Panc1 (cell line): ENCODE measurements around the gene GMEB2. TPM values are rescaled to one million over a fixed set of nuclear protein-coding genes. Genes with fewer than 3 reads are reported as not detected.

ENCODE experiments used
- ATAC-seq: fragments of 200-7000 bp; cut with Tn5 transposase; 2 replicates; pipeline ENCODE4 v1.9.1; 2020; ENCODE audit warnings: mild to moderate bottlenecking, moderate library complexity
- BruUV-seq: library from RNA; stranded (reverse); fragments of 400-500 nt; replicated peaks from 2 replicates; lab custom pipeline; 2021; lab: Mats Ljungman, UMichigan
- CTCF ChIA-PET: fragments of 300-600 bp; sonication (Branson Sonifier 250); formaldehyde crosslinking; loops from one replicate; lab custom pipeline; 2022; ENCODE audit warnings: antibody characterized with exemption; lab: Charles Lee
- POLR2A ChIA-PET: fragments of 300-600 bp; sonication (Branson Sonifier 250); formaldehyde crosslinking; loops from one replicate; lab custom pipeline; 2022; ENCODE audit warnings: antibody characterized with exemption; lab: Charles Lee
- DNase-seq: peaks from one replicate; pipeline ENCODE4 v3.0.0-alpha.2; 2010; ENCODE audit warnings: low read depth, low spot score
- H3K27ac ChIP-seq: 2 replicates; pipeline ENCODE4 v1.5.1; 2011; ENCODE audit warnings: mild to moderate bottlenecking, low read length, inconsistent platforms
- H3K27me3 ChIP-seq: fragments of 200-500 bp; sonication (Bioruptor generic); 2 replicates; pipeline ENCODE4 v1.6.0; 2014; ENCODE audit warnings: low read length, inconsistent platforms; ENCODE audit not compliant: control insufficient read depth, insufficient read depth
- H3K36me3 ChIP-seq: fragments of 200-500 bp; sonication (Bioruptor generic); 2 replicates; pipeline ENCODE4 v1.5.1; 2014; ENCODE audit warnings: inconsistent platforms, mild to moderate bottlenecking, low read length, moderate library complexity; ENCODE audit not compliant: control insufficient read depth, insufficient read depth
- H3K4me1 ChIP-seq: 2 replicates; pipeline ENCODE4 v1.5.1; 2011; ENCODE audit warnings: inconsistent platforms, mild to moderate bottlenecking, low read length, moderate library complexity; ENCODE audit not compliant: control insufficient read depth, insufficient read depth
- H3K4me3 ChIP-seq, 2 experiments: 2 replicates each; pipeline ENCODE4 v1.5.1; 2011 to 2012; ENCODE audit warnings: low read depth in 2 of 2, low read length in 2 of 2, mild to moderate bottlenecking in 2 of 2, inconsistent platforms in 1 of 2, moderate library complexity in 1 of 2
- H3K9me3 ChIP-seq: fragments of 200-500 bp; sonication (Bioruptor generic); 2 replicates; pipeline ENCODE4 v1.5.1; 2014; ENCODE audit warnings: low read depth, mild to moderate bottlenecking, inconsistent platforms, low read length, moderate library complexity; ENCODE audit not compliant: control insufficient read depth, insufficient read depth
- POLR2AphosphoS5 ChIP-seq: IDR thresholded peaks from 2 replicates; pipeline ENCODE4 v1.6.1; 2012; ENCODE audit warnings: mild to moderate bottlenecking, low read depth, low read length, moderate library complexity
- SIN3A ChIP-seq: IDR thresholded peaks from 2 replicates; pipeline ENCODE4 v1.6.1; 2012; ENCODE audit warnings: low read depth, mild to moderate bottlenecking, low read length, moderate library complexity, borderline replicate concordance; ENCODE audit not compliant: insufficient read depth
- TCF7L2 ChIP-seq: IDR thresholded peaks from 2 replicates; pipeline ENCODE4 v1.6.1; 2011; ENCODE audit warnings: mild to moderate bottlenecking, low read depth, low read length, inconsistent platforms
- in situ Hi-C: cut with HindIII; loops from 2 replicates; pipeline ENCODE4 v1.10.0; 2016; ENCODE audit warnings: low sequenced_read_pairs, low pct_unique_long_range_greater_than_20kb
- intact Hi-C: fragments of 100-400 bp; cut with micrococcal nuclease; formaldehyde crosslinking; loops from one replicate; pipeline ENCODE4 v1.10.0; 2022; ENCODE audit not compliant: unreplicated experiment
- total RNA-seq: library from RNA; stranded (reverse); gene quantifications from one replicate; pipeline ENCODE4 v1.2.1, GENCODE V29; 2021; ENCODE audit not compliant: unreplicated experiment
- TF ChIP-seq, protein P1 (sequence below), 2 experiments: IDR thresholded peaks; 2 replicates each; pipeline ENCODE4 v1.6.1; 2011 to 2012; ENCODE audit warnings: low read depth in 2 of 2, control low read depth in 1 of 2, low read length in 1 of 2, mild to moderate bottlenecking in 1 of 2, moderate library complexity in 1 of 2; ENCODE audit not compliant: insufficient read depth in 1 of 2

The GMEB2 gene
- total RNA-seq, 1 experiment from 2014 or later, result 13.1 TPM

DNA sequence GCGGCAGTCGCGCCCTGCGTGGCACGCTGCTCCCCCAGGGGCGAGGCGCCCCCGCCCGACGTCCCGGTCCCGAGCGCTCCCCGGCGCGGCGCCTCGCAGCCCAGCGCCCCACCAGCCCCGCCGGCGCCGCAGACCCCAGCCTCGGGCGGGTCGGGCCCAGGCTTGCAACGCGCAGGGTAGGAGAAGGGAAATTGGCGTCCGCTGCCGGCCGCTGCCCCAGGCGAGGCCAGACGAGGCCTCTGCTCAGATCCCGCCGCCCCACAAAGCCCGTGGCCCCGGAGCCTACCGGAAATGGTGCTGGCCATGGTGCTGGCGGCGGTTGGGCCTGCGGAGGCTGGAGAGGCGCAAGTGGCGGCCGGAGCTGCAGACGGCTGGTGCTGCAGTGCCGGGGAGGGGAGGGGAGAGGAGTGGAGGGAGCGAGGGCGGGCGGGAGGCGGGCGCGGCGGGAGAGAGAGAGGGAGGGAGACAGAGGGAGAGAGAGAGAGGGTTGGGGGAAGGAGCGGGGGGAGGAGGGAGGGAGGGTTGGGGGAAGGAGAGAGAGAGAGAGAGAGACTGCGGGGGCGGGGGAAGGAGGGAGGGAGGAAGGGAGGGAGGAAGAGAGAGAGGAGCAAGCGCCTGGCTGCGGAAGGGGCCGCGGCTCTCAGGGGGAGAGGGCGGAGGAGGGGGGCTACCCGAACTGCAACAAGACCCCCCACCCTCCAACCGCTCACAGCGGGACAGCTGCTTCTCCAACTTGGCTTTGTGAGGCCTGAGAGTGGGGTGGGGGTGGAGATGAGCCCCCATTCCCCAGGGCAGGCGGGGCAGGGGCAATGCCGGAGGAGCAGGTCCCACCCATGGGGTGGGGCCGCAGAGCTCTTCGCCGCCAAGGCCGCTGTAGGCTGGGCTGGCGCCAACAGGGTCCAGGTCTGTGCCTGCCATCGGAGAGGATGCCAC, 26.4 kb upstream of the GMEB2 start, which contains the start of gene STMN3:
Gene STMN3 (minus strand): TSS at position 384 of the 933 bp plus-strand sequence. CDS start 79 bp downstream, at position 305.
- CTCF ChIA-PET, result interaction anchor here (1.1 kb wide), 1 partner anchor 12 kb away, joined by 7 read pairs; no protein-coding TSS in a partner anchor
- Histone ChIP-seq H3K4me3 (peak within 1 kb of the TSS; percentile 51 to 61), H3K27ac (peak within 1 kb of the TSS; percentile 34; the same call in 1 of the 2 replicates), H3K9me3 (no peaks in the 10 kb centered on the region), H3K27me3 (no peaks in the 10 kb centered on the region), H3K4me1 (peaks cover 6% of the 10 kb centered on the region; the same call in 1 of the 2 replicates), H3K36me3 (no peaks in the 10 kb centered on the region)
- no peak for DNase-seq
- ATAC-seq, result peak; percentile 71
- in situ Hi-C loops (no loop called here), intact Hi-C loops (no loop called here)
- TF ChIP-seq SIN3A (0 out of 2 replicates have a peak, but pooled peaks have one; percentile 90), TCF7L2 (peak; percentile 44; the same call in 1 of the 2 replicates), POLR2AphosphoS5 (no peak)
- TF ChIP-seq, protein P1, sequence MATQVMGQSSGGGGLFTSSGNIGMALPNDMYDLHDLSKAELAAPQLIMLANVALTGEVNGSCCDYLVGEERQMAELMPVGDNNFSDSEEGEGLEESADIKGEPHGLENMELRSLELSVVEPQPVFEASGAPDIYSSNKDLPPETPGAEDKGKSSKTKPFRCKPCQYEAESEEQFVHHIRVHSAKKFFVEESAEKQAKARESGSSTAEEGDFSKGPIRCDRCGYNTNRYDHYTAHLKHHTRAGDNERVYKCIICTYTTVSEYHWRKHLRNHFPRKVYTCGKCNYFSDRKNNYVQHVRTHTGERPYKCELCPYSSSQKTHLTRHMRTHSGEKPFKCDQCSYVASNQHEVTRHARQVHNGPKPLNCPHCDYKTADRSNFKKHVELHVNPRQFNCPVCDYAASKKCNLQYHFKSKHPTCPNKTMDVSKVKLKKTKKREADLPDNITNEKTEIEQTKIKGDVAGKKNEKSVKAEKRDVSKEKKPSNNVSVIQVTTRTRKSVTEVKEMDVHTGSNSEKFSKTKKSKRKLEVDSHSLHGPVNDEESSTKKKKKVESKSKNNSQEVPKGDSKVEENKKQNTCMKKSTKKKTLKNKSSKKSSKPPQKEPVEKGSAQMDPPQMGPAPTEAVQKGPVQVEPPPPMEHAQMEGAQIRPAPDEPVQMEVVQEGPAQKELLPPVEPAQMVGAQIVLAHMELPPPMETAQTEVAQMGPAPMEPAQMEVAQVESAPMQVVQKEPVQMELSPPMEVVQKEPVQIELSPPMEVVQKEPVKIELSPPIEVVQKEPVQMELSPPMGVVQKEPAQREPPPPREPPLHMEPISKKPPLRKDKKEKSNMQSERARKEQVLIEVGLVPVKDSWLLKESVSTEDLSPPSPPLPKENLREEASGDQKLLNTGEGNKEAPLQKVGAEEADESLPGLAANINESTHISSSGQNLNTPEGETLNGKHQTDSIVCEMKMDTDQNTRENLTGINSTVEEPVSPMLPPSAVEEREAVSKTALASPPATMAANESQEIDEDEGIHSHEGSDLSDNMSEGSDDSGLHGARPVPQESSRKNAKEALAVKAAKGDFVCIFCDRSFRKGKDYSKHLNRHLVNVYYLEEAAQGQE (IDR thresholded peaks at IDR 0.05; ENCODE audit: insufficient read depth in 1 of 2, low read depth in 2 of 2, low read length in 1 of 2), result peak; percentile 97 to 99
- POLR2A ChIA-PET, result interaction anchor here (0.6 kb wide), 1 partner anchor 212 kb away, joined by 6 read pairs; the partner anchor contains the start of gene TPD52L2
- no TSS peak for BruUV-seq

DNA sequence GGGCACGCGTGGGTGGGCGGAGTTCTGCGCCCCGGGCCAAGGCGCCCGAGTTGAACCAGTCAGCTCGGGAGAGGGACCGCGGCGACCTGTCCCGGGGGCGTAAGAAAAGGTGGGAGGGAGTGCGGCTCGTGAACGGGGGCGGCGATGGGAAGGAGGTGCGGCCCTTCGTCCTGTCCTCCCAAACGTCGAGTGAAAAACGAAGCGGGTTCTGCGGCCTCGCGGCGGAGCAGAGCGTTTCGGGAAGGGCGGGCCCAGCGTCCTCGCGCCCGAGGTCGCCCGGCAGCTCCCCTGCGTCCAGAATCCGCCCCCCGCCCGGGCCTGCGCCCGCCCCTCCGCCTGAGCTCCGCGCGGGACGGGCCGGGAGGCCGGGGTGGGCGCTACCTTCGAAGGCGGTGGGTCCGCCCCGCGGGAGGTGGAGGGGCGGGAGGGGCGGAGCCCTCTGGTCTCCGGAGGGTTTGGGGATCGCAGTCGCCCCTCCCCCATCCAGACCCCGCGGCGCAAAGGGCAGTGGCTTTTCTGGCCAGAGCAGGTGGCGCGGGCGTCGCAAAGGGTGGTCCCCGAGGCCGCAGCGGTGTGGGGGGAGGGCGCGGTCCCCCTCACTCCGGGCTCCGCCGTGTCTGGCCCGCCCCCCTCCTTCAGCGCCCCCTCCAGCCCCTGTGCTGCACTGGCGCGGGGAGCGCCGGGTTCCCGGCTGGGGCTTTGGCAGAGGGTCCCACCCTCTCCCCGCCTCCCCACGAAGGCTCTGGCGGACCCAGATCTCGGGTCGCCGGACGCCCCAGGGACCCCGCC, 25.5 kb upstream of the GMEB2 start:
- 0 out of 2 replicates have a peak, but pooled peaks have one; percentile 45 for TF ChIP-seq SIN3A
- TF ChIP-seq TCF7L2, result no peak
- TF ChIP-seq, protein P1 (IDR thresholded peaks at IDR 0.05; ENCODE audit: insufficient read depth in 1 of 2, low read depth in 2 of 2, low read length in 1 of 2), result 0 out of 4 replicates have a peak, but pooled peaks of 1 of the 2 experiments have one; percentile 20
- no peak for DNase-seq
- BruUV-seq, result no TSS peak
- intact Hi-C loops (no loop called here), in situ Hi-C loops (no loop called here)
- Histone ChIP-seq H3K27ac (no peak overlapping the region), H3K36me3 (no peaks in the 10 kb centered on the region), H3K4me1 (peaks cover 5% of the 10 kb centered on the region; the same call in 1 of the 2 replicates), H3K9me3 (no peaks in the 10 kb centered on the region), H3K4me3 (peak overlapping the region; percentile 51 to 60), H3K27me3 (no peaks in the 10 kb centered on the region)
- ChIA-PET CTCF (interaction anchor here (1.0 to 1.1 kb wide), 2 partner anchors 10 to 11 kb away, joined by 5 to 7 read pairs; no protein-coding TSS in a partner anchor), POLR2A (no interaction called here)
- peak; percentile 55 for ATAC-seq
